HG03045 (cell line): ENCODE results near the gene MPV17L.
"Not testable (repeated sequence)": the region's sequence is repeated elsewhere in the genome, so short reads cannot be mapped to it uniquely, and the experiment has no call there.

ENCODE experiments used
- ATAC-seq: cut with Tn5 transposase; IDR thresholded peaks from one replicate; pipeline ENCODE4 v1.9.1; 2021; ENCODE audit warnings: mild to moderate bottlenecking, moderate library complexity; ENCODE audit not compliant: unreplicated experiment

Gene MPV17L

DNA sequence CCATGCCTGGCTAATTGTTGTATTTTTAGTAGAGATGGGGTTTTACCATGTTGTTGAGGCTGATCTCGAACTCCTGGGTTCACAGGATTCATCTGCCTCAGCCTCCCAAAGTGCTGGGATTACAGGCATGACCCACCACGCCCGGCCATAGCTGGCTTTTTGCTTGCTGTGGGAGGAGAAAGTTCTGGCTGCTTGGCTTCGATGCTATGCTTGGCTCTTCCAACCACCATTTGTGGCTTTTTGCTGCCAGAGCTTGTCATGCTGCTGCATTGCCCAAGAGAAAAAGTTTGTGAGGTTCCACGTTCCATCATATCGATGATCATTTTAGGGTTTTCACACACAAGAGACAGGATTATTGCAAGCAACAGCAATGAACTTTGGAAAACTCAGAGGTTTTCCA lies 55.1 kb downstream of the MPV17L start:
- ATAC-seq, result no peak

GRCh38 chr16:15451098-15451731 lies 55.7 kb downstream of the MPV17L start:
- ATAC-seq, result no peak

- ATAC-seq, result no peak
These were observed 56.8 kb downstream of the MPV17L start for GRCh38 chr16:15452246-15452855.

DNA sequence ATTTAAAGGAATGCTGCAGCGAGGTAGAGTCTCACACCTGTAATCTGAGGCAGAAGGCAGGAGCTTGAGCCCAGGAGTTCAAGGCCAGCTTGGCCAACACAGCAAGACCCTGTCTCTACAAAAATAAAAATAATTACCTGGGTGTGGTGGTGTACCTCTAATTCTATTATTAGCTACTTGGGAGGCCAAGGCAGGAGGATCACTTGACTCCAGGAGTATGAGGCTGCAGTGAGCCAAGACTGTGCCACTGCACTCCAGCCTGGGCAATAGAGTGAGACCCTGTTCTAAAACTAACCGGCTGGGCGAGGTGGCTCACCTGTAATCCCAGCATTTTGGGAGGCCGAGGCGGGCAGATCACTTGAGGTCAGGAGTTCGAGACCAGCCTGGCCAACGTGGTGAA lies 57.7 kb downstream of the MPV17L start:
- not testable (repeated sequence) for ATAC-seq

- ATAC-seq, result not testable (repeated sequence)
These were observed 59.4 kb downstream of the MPV17L start for GRCh38 chr16:15454933-15455332.

DNA sequence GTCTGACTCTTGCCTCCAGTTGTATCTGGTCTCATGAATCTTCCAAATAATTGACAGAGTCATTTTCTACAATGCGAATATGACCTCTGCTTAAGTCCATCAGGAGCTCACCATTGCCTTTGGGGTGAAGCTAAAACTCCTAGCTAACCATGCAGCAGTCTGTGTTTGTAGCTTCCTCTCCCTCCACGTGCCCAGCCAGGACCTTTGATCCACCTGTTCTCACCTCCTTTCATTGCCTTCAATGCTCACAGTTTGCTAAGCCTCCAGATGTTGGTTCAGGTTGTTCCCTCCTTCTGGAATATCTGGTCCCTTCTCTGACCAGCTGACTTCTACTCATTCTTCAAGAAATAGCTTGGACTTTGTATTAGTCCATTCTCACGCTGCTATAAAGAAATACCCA lies 61.8 kb downstream of the MPV17L start:
- ATAC-seq, result no peak

DNA sequence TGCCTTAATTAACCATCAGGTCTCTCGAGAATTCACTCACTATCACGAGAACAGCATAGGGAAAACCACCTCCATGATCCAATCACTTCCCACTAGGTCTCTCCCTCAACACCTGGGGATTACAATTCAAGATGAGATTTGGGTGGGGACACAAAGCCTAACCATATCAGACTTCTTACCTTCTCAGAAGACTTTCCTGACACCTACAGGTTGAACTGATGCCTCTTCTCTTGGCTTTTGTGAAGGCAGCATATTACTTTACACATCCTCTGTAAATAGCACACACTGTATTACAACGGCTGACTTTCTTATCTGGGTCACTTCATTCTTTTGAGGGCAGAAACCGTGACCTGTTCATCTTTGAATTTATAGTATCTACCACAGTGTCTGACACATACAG lies 62.4 kb downstream of the MPV17L start:
- ATAC-seq, result no peak

GRCh38 chr16:15459791-15460190 lies 64.2 kb downstream of the MPV17L start:
- ATAC-seq, result no peak

- ATAC-seq, result no peak
These were observed 65.0 kb downstream of the MPV17L start for GRCh38 chr16:15460601-15461000.

GRCh38 chr16:15461376-15461775 lies 65.8 kb downstream of the MPV17L start:
- no peak for ATAC-seq
